Activated CD8-positive, alpha-beta T cell treated with anti-CD3 and anti-CD28 coated beads for 36 hours (primary cell): ENCODE data around the gene RRAD. TPM values are rescaled to one million over a fixed set of nuclear protein-coding genes. Genes with fewer than 3 reads are reported as not detected.

Experiments used
- ATAC-seq: fragments of 200-7000 bp; cut with Tn5 transposase; one replicate; pipeline ENCODE4 v1.10.0; 2021; ENCODE audit warnings: mild to moderate bottlenecking, moderate library complexity
- CTCF ChIA-PET: fragments of 350-600 bp; sonication (Branson Sonifier 250); formaldehyde crosslinking; loops from one replicate; lab custom pipeline; 2021; ENCODE audit warnings: antibody characterized with exemption; lab: Charles Lee
- POLR2A ChIA-PET: fragments of 350-600 bp; sonication (Branson Sonifier 250); formaldehyde crosslinking; loops from one replicate; lab custom pipeline; 2021; ENCODE audit warnings: antibody characterized with exemption; lab: Charles Lee
- DNase-seq: peaks from one replicate; pipeline ENCODE4 v3.0.0-alpha.2; 2020
- H3K27ac Mint-ChIP-seq: one replicate; pipeline ENCODE4 v1.8.0; 2021; ENCODE audit warnings: mild to moderate bottlenecking, mixed read lengths
- H3K27me3 Mint-ChIP-seq: one replicate; pipeline ENCODE4 v1.8.0; 2021; ENCODE audit warnings: mixed read lengths
- H3K36me3 Mint-ChIP-seq: one replicate; pipeline ENCODE4 v1.8.0; 2021; ENCODE audit warnings: low read depth, mixed read lengths
- H3K4me1 Mint-ChIP-seq: one replicate; pipeline ENCODE4 v1.8.0; 2021; ENCODE audit warnings: low read depth, mixed read lengths
- H3K4me3 Mint-ChIP-seq: one replicate; pipeline ENCODE4 v1.8.0; 2021; ENCODE audit warnings: mild to moderate bottlenecking, moderate library complexity, mixed read lengths
- H3K9me3 Mint-ChIP-seq: one replicate; pipeline ENCODE4 v1.8.0; 2021; ENCODE audit warnings: mixed read lengths
- CTCF ChIP-seq: fragments of 200-600 bp; IDR thresholded peaks from one replicate; pipeline ENCODE4 v1.8.0; 2022; ENCODE audit warnings: antibody characterized with exemption, mild to moderate bottlenecking
- intact Hi-C: fragments of 100-400 bp; cut with micrococcal nuclease; formaldehyde crosslinking; loops from one replicate; pipeline ENCODE4 v1.10.0; 2022
- total RNA-seq, 2 experiments: library from RNA; stranded (reverse); gene quantifications; one replicate each; pipeline ENCODE4 v1.2.3, GENCODE V29; 2021

RRAD gene
- total RNA-seq, 2 experiments from 2014 or later = 0.61 to 1.1 TPM

GRCh38 chr16:66914541-66914940 is 10.8 kb downstream of the RRAD start:
- POLR2A ChIA-PET = no interaction called here
- no peak for TF ChIP-seq CTCF
- intact Hi-C loops = no loop called here
- peaks cover 2% of the 10 kb centered on the region for H3K4me1 Mint-ChIP-seq
- H3K4me3 Mint-ChIP-seq = no peak overlapping the region
- ATAC-seq = no peak
- CTCF ChIA-PET = no interaction called here
- no peaks in the 10 kb centered on the region for H3K27me3 Mint-ChIP-seq
- H3K9me3 Mint-ChIP-seq = no peaks in the 10 kb centered on the region
- DNase-seq = no peak
- H3K27ac Mint-ChIP-seq = no peak overlapping the region
- H3K36me3 Mint-ChIP-seq = no peaks in the 10 kb centered on the region

GRCh38 chr16:66913711-66914110 is 11.6 kb downstream of the RRAD start:
- Mint-ChIP-seq H3K9me3 (no peaks in the 10 kb centered on the region), H3K27ac (no peak overlapping the region), H3K27me3 (no peaks in the 10 kb centered on the region), H3K4me1 (peaks cover 2% of the 10 kb centered on the region), H3K4me3 (no peak overlapping the region), H3K36me3 (no peaks in the 10 kb centered on the region)
- POLR2A ChIA-PET = no interaction called here
- DNase-seq (no peak), ATAC-seq (no peak)
- TF ChIP-seq CTCF = no peak
- intact Hi-C loops = no loop called here
- CTCF ChIA-PET = no interaction called here

GRCh38 chr16:66913081-66913480 is 12.3 kb downstream of the RRAD start:
- H3K4me1 Mint-ChIP-seq = peaks cover 2% of the 10 kb centered on the region
- intact Hi-C loops = no loop called here

GRCh38 chr16:66911801-66912200 is 13.5 kb downstream of the RRAD start:
- DNase-seq (no peak), ATAC-seq (no peak)
- ChIA-PET CTCF (interaction anchor here (1.0 kb wide), 2 partner anchors 16 to 17 kb away, joined by 3 read pairs; no protein-coding TSS in a partner anchor), POLR2A (interaction anchor here (1.0 kb wide), 1 partner anchor 23 kb away, joined by 3 read pairs; the partner anchor contains the start of gene CIAO2B)
- Mint-ChIP-seq H3K36me3 (no peaks in the 10 kb centered on the region), H3K4me1 (peaks cover 2% of the 10 kb centered on the region), H3K9me3 (no peaks in the 10 kb centered on the region), H3K4me3 (no peak overlapping the region), H3K27me3 (no peaks in the 10 kb centered on the region), H3K27ac (no peak overlapping the region)
- no peak for TF ChIP-seq CTCF
- intact Hi-C loops = no loop called here

More at GRCh38 chr16:66913081-66913480, 12.3 kb downstream of the RRAD start:
- no peak for TF ChIP-seq CTCF
- Mint-ChIP-seq H3K4me3 (no peak overlapping the region), H3K27me3 (no peaks in the 10 kb centered on the region), H3K36me3 (no peaks in the 10 kb centered on the region), H3K9me3 (no peaks in the 10 kb centered on the region), H3K27ac (no peak overlapping the region)
- no peak for DNase-seq
- ChIA-PET POLR2A (interaction anchor here (1.0 kb wide), 1 partner anchor 12 kb away, joined by 3 read pairs; the partner anchor contains the start of gene RRAD), CTCF (interaction anchor here (0.7 kb wide), 1 partner anchor 239 kb away, joined by 3 read pairs; no protein-coding TSS in a partner anchor)
- no peak for ATAC-seq

- H3K4me1 Mint-ChIP-seq = peaks cover 6% of the 10 kb centered on the region
- H3K4me3 Mint-ChIP-seq = no peak overlapping the region
- no peaks in the 10 kb centered on the region for H3K27me3 Mint-ChIP-seq
- ATAC-seq (peak; percentile 45), DNase-seq (no peak)
- intact Hi-C loops = no loop called here
- no peak for TF ChIP-seq CTCF
- H3K36me3 Mint-ChIP-seq = no peaks in the 10 kb centered on the region
- no peak overlapping the region for H3K27ac Mint-ChIP-seq
- ChIA-PET POLR2A (interaction anchor here (1.5 kb wide), 1 partner anchor 18 kb away, joined by 3 read pairs; no protein-coding TSS in a partner anchor), CTCF (interaction anchor here (1.0 to 1.2 kb wide), 3 partner anchors 16 to 117 kb away, joined by 3 read pairs; no protein-coding TSS in a partner anchor)
- H3K9me3 Mint-ChIP-seq = no peaks in the 10 kb centered on the region
Observed at GRCh38 chr16:66911112-66911511, 14.2 kb downstream of the RRAD start.
